Hematopoietic multipotent progenitor cell treated with erythropoietin and hydrocortisone succinate and interleukin-3 and kit ligand, for 15 days (in vitro differentiated cells): ENCODE measurements around the gene HMX3.
"Not testable (repeated sequence)": the region's sequence is repeated elsewhere in the genome, so short reads cannot be mapped to it uniquely, and the experiment has no call there.

Experiments used
- DNase-seq: peaks from one replicate; pipeline ENCODE4 v3.0.0-alpha.2; 2015; ENCODE audit warnings: low spot score

Gene HMX3

GRCh38 chr10:123175389-123176387 is 39.9 kb downstream of the HMX3 start:
- DNase-seq: no peak

- not testable (repeated sequence) for DNase-seq
These were observed 42.6 kb downstream of the HMX3 start for GRCh38 chr10:123178390-123178789.

GRCh38 chr10:123180101-123181090 is 44.6 kb downstream of the HMX3 start:
- DNase-seq: no peak

- DNase-seq: no peak
These were observed 48.0 kb downstream of the HMX3 start for GRCh38 chr10:123183724-123184123.

- no peak for DNase-seq
These were observed 52.0 kb downstream of the HMX3 start for GRCh38 chr10:123187781-123188180.
